Liver (tissue), 9 donors: Measurements from ENCODE around the gene POMT2. TPM values are rescaled to one million over a fixed set of nuclear protein-coding genes. Genes with fewer than 3 reads are reported as not detected.

ENCODE experiments used
- DNase-seq: peaks from one replicate; pipeline ENCODE4 v3.0.0-alpha.2; 2017; ENCODE audit warnings: low spot score
- H3K27ac ChIP-seq, 2 donors: one replicate each; pipeline ENCODE4 v1.7.0; 2013; ENCODE audit warnings: inconsistent platforms in 2 of 2, low read length in 2 of 2, control low read depth in 1 of 2, low read depth in 1 of 2, mild to moderate bottlenecking in 1 of 2
- H3K27me3 ChIP-seq, 4 donors: one replicate each; pipeline versions ENCODE4 v1.6.1 to v1.7.0; 2013; ENCODE audit warnings: low read length in 3 of 4, inconsistent platforms in 1 of 4, mild to moderate bottlenecking in 1 of 4, moderate library complexity in 1 of 4; ENCODE audit not compliant: control insufficient read depth in 4 of 4, insufficient read depth in 4 of 4
- H3K36me3 ChIP-seq, 4 donors: one replicate each; pipeline versions ENCODE4 v1.6.1 to v1.7.0; 2013; ENCODE audit warnings: low read length in 3 of 4, mild to moderate bottlenecking in 3 of 4, low read depth in 1 of 4, moderate library complexity in 1 of 4; ENCODE audit not compliant: control insufficient read depth in 4 of 4, insufficient read depth in 3 of 4
- H3K4me1 ChIP-seq, 4 donors: one replicate each; pipeline versions ENCODE4 v1.6.1 to v1.7.0; 2013; ENCODE audit warnings: low read length in 3 of 4, mild to moderate bottlenecking in 3 of 4, moderate library complexity in 1 of 4; ENCODE audit not compliant: control insufficient read depth in 4 of 4, insufficient read depth in 4 of 4
- H3K4me3 ChIP-seq, 3 donors: one replicate each; pipeline versions ENCODE4 v1.6.1 to v1.7.0; 2013; ENCODE audit warnings: low read length in 3 of 3, control low read depth in 1 of 3, low read depth in 1 of 3, mild to moderate bottlenecking in 1 of 3
- H3K9ac ChIP-seq, 2 donors: one replicate each; pipeline ENCODE4 v1.7.0; 2013; ENCODE audit warnings: low read length in 2 of 2, mild to moderate bottlenecking in 2 of 2, moderate library complexity in 2 of 2, control low read depth in 1 of 2, low read depth in 1 of 2
- H3K9me3 ChIP-seq, 4 donors: one replicate each; pipeline versions ENCODE4 v1.6.1 to v1.7.0; 2013; ENCODE audit warnings: low read length in 3 of 4; ENCODE audit not compliant: control insufficient read depth in 4 of 4
- EGR1 ChIP-seq, 2 donors: IDR thresholded peaks; 2 replicates each; pipeline ENCODE4 v1.6.1; 2016 to 2018; ENCODE audit warnings: antibody characterized with exemption in 2 of 2, low read depth in 2 of 2
- FOXA1 ChIP-seq: IDR thresholded peaks from 2 replicates; pipeline ENCODE4 v1.6.1; 2016; ENCODE audit warnings: antibody characterized with exemption
- FOXA2 ChIP-seq: IDR thresholded peaks from 2 replicates; pipeline ENCODE4 v1.6.1; 2016; ENCODE audit warnings: antibody characterized with exemption
- HNF4A ChIP-seq, 2 donors: conservative IDR thresholded peaks; 2 replicates each; pipeline ENCODE4 v1.6.1; 2016; ENCODE audit warnings: antibody characterized with exemption in 2 of 2, mild to moderate bottlenecking in 2 of 2
- HNF4G ChIP-seq: IDR thresholded peaks from 2 replicates; pipeline ENCODE4 v1.6.1; 2016; ENCODE audit warnings: antibody characterized with exemption
- JUND ChIP-seq, 2 donors: IDR thresholded peaks; 2 replicates each; pipeline ENCODE4 v1.6.1; 2016; ENCODE audit warnings: antibody characterized with exemption in 2 of 2
- RAD21 ChIP-seq, 2 donors: IDR thresholded peaks; 2 replicates each; pipeline ENCODE4 v1.6.1; 2016; ENCODE audit warnings: antibody characterized with exemption in 2 of 2, mild to moderate bottlenecking in 2 of 2
- RXRA ChIP-seq, 2 donors: IDR thresholded peaks; 2 replicates each; pipeline ENCODE4 v1.6.1; 2017 to 2018; ENCODE audit warnings: antibody characterized with exemption in 2 of 2, mild to moderate bottlenecking in 1 of 2
- SP1 ChIP-seq: IDR thresholded peaks from 2 replicates; pipeline ENCODE4 v1.6.1; 2018; ENCODE audit warnings: antibody characterized with exemption, mild to moderate bottlenecking
- TAF1 ChIP-seq: conservative IDR thresholded peaks from 2 replicates; pipeline ENCODE4 v1.6.1; 2016; ENCODE audit warnings: antibody characterized with exemption, mild to moderate bottlenecking
- YY1 ChIP-seq: IDR thresholded peaks from 2 replicates; pipeline ENCODE4 v1.6.1; 2016; ENCODE audit warnings: antibody characterized with exemption, mild to moderate bottlenecking
- WGBS: extraction: QIAGEN DNeasy Blood & Tissue Kit; methylation state at CpG from one replicate; pipeline ENCODE4 v1.1.7; 2013; 5-methylcytosine and 5-hydroxymethylcytosine counted together
- polyA plus RNA-seq, 2 donors: library from polyadenylated mRNA; stranded (reverse) in 1 of 2; unstranded in 1 of 2; fragments of 200-250 nt in 1 of 2; fragments of >200 nt in 1 of 2; fragmentation: Nextera tagmentation in 1 of 2; extraction: Ambion mirVana in 1 of 2; gene quantifications; one replicate each; pipeline versions ENCODE4 v1.2.1 to v1.2.3, GENCODE V29; 2013 to 2015
- total RNA-seq, 2 donors: library from RNA; depleted of rRNA; stranded (reverse); fragments of >200 nt; gene quantifications; one replicate each; pipeline ENCODE4 v1.2.3, GENCODE V29; 2014
- TF ChIP-seq, protein P1 (sequence below): IDR thresholded peaks from 2 replicates; pipeline ENCODE4 v1.6.1; 2016; ENCODE audit warnings: antibody characterized with exemption
- TF ChIP-seq, protein P2 (sequence below): fragments of 150-350 bp; IDR thresholded peaks from 2 replicates; pipeline ENCODE4 v1.5.1; 2017; ENCODE audit warnings: improper control_type of control experiment, low read depth, low read length; ENCODE audit not compliant: missing input control
- TF ChIP-seq, protein P3 (sequence below): IDR thresholded peaks from 2 replicates; pipeline ENCODE4 v1.6.1; 2016; ENCODE audit warnings: antibody characterized with exemption, mild to moderate bottlenecking
- TF ChIP-seq, protein P4 (sequence below): IDR thresholded peaks from 2 replicates; pipeline ENCODE4 v1.6.1; 2016; ENCODE audit warnings: antibody characterized with exemption
- donor health status: healthy.
- donor health status: healthy.
- donor health status: healthy.
- donor health status: healthy.
- donor health status: healthy.

Gene POMT2
- total and polyA plus RNA-seq, 4 donors, result 4.8 to 13.1 (median 5.3) TPM

DNA sequence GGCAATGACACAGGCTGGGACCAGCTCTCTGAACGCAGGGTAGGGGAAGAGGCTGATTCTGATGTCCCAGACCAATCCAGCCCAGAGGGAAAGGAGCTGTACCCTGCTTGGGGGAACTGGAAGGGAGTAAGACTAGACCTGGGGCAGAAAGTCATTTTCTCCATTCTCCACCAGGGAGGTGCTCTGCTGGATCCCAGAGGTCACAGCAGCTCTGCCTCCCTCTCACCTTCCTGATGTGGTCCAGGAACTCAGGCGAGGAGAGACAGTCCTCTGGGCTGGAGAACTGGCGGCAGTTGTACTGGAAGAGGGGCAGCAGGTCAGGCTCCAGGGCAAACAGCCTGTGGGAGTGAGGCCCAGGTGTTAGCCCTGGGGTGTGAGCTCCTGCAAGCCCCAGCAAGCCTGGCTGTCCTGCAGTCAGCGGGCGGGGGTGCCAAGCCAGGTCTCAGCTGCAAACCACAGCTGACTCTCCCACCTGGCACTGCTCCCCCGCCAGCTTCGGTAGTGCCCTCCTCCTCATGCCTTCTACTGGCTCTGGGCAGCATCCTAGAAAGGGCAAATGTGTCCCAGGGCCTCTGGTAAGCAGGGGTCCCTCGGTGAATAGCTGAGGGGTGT is 51.6 kb downstream of the POMT2 start:
- DNase-seq, result no peak

DNA sequence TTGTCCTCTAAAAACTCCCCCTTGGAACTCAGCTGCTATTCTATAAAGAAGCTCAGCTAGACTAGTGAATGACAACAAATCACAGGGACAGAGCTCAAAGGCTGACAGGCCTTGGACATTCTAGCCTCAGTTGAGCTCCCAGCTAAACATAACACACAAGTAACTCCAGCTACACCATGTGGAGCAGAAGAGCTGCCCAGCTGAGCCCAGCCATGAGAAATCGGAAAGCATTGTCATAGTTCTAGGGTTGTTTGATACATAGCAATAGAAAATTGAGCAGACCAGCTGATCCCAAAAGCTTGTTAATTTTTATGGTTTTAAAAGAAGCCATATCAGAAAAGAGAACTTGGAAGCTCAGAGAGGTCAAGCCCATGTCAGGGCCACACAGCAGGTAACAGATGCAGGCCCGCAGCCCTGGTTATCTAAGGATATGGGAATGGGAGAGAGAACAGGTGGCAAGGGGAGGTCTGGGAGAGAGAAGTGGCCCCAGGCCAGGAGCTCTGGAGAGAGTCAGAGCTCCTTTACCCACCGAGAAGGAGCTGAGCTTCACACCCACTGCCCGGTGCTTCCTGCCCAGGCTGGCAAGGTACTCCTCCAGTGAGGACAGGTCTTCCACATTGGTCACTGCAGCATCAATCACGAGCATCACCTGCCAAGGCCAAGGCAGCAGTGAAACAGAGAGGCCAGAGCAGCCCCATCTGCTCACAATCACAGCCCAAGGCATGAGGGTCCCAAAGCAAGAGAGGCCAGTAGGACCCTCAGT is 52.6 kb downstream of the POMT2 start:
- no peak overlapping the region for H3K27ac ChIP-seq
- no peak overlapping the region for H3K9ac ChIP-seq
- H3K4me3 ChIP-seq, result no peak overlapping the region
- peaks cover 0 to 10% (median 5%) of the 10 kb centered on the region in 4 donors for H3K27me3 ChIP-seq
- H3K4me1 ChIP-seq, result peaks cover 0 to 4% (median 0%) of the 10 kb centered on the region in 4 donors
- WGBS, result 91% methylated on average over 5 of the region's 5 CpGs
- H3K9me3 ChIP-seq, result peaks cover 0 to 1% (median 0%) of the 10 kb centered on the region in 4 donors
- no peak for DNase-seq
- no peaks in the 10 kb centered on the region for H3K36me3 ChIP-seq
- TF ChIP-seq HNF4A (conservative IDR thresholded peaks at IDR 0.05) (no peak), RXRA (IDR thresholded peaks at IDR 0.05) (no peak), RAD21 (IDR thresholded peaks at IDR 0.05) (no peak), TAF1 (no peak), JUND (IDR thresholded peaks at IDR 0.05) (no peak), EGR1 (IDR thresholded peaks at IDR 0.05; ENCODE audit: low read depth in 2 of 2) (no peak)
- TF ChIP-seq, protein P1, sequence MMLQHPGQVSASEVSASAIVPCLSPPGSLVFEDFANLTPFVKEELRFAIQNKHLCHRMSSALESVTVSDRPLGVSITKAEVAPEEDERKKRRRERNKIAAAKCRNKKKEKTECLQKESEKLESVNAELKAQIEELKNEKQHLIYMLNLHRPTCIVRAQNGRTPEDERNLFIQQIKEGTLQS, result no peak
- TF ChIP-seq, protein P2, sequence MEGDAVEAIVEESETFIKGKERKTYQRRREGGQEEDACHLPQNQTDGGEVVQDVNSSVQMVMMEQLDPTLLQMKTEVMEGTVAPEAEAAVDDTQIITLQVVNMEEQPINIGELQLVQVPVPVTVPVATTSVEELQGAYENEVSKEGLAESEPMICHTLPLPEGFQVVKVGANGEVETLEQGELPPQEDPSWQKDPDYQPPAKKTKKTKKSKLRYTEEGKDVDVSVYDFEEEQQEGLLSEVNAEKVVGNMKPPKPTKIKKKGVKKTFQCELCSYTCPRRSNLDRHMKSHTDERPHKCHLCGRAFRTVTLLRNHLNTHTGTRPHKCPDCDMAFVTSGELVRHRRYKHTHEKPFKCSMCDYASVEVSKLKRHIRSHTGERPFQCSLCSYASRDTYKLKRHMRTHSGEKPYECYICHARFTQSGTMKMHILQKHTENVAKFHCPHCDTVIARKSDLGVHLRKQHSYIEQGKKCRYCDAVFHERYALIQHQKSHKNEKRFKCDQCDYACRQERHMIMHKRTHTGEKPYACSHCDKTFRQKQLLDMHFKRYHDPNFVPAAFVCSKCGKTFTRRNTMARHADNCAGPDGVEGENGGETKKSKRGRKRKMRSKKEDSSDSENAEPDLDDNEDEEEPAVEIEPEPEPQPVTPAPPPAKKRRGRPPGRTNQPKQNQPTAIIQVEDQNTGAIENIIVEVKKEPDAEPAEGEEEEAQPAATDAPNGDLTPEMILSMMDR, result no peak

More for the DNA sequence above, 51.6 kb downstream of the POMT2 start:
- Histone ChIP-seq H3K27me3 (peaks cover 0 to 10% (median 5%) of the 10 kb centered on the region in 4 donors), H3K9me3 (peaks cover 0 to 1% (median 0%) of the 10 kb centered on the region in 4 donors), H3K9ac (no peak overlapping the region), H3K4me1 (peaks cover 0 to 4% (median 0%) of the 10 kb centered on the region in 4 donors), H3K36me3 (no peaks in the 10 kb centered on the region), H3K27ac (no peak overlapping the region), H3K4me3 (no peak overlapping the region)
- 34% methylated on average over 8 of the region's 8 CpGs for WGBS
- TF ChIP-seq SP1 (no peak), FOXA1 (no peak), YY1 (no peak), RAD21 (IDR thresholded peaks at IDR 0.05) (no peak), HNF4A (conservative IDR thresholded peaks at IDR 0.05) (no peak), FOXA2 (no peak), TAF1 (no peak), HNF4G (no peak)
- TF ChIP-seq, protein P2, result no peak
- TF ChIP-seq, protein P3, sequence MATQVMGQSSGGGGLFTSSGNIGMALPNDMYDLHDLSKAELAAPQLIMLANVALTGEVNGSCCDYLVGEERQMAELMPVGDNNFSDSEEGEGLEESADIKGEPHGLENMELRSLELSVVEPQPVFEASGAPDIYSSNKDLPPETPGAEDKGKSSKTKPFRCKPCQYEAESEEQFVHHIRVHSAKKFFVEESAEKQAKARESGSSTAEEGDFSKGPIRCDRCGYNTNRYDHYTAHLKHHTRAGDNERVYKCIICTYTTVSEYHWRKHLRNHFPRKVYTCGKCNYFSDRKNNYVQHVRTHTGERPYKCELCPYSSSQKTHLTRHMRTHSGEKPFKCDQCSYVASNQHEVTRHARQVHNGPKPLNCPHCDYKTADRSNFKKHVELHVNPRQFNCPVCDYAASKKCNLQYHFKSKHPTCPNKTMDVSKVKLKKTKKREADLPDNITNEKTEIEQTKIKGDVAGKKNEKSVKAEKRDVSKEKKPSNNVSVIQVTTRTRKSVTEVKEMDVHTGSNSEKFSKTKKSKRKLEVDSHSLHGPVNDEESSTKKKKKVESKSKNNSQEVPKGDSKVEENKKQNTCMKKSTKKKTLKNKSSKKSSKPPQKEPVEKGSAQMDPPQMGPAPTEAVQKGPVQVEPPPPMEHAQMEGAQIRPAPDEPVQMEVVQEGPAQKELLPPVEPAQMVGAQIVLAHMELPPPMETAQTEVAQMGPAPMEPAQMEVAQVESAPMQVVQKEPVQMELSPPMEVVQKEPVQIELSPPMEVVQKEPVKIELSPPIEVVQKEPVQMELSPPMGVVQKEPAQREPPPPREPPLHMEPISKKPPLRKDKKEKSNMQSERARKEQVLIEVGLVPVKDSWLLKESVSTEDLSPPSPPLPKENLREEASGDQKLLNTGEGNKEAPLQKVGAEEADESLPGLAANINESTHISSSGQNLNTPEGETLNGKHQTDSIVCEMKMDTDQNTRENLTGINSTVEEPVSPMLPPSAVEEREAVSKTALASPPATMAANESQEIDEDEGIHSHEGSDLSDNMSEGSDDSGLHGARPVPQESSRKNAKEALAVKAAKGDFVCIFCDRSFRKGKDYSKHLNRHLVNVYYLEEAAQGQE, result no peak
- TF ChIP-seq, protein P4, sequence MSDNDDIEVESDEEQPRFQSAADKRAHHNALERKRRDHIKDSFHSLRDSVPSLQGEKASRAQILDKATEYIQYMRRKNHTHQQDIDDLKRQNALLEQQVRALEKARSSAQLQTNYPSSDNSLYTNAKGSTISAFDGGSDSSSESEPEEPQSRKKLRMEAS, result no peak
- TF ChIP-seq, protein P1, result no peak
